NK-92 (cell line): ENCODE data around the gene PANK2.
"Not testable (repeated sequence)": the region's sequence is repeated elsewhere in the genome, so short reads cannot be mapped to it uniquely, and the experiment has no call there.

ENCODE experiments used
- DNase-seq: peaks from one replicate; lab custom pipeline; 2025; ENCODE audit not compliant: unreplicated experiment; lab: John Stamatoyannopoulos, UW

PANK2 gene

DNA sequence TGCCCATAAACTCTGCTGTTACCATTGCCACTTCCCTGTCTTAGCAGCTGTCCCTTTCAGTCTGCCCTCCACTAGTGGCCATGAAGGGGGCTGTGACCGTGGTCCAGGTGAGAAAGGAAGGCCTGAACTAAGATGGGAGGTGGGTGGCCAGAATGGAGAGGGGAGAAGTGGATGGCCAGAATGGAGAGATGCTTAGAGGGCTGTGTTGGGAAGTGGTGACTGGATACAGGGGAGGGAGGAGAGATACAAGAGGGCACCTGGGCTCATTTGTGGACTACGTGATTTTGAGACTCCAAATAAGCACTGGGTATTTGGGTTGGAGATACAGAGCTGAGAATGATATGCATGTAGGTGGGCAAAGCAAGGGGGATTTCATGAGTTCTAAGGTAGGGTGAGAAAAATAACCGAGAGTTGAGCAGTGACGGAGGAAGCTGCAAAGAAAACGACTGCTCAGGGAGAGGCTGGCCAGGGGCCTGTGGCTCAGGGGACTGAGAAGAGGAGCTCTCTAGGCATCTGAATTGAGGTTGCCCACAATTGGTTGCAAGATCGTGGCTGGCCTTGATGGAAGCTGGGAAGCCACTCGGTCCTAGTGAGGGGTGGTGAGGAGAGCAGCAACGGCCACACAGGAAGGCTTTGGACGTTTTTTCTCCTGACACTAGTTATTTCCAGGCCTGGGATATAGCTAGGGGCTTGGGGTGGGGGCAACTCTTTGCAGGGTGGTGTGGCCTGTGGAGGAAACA, 36.9 kb downstream of the PANK2 start:
- DNase-seq, result no peak

DNA sequence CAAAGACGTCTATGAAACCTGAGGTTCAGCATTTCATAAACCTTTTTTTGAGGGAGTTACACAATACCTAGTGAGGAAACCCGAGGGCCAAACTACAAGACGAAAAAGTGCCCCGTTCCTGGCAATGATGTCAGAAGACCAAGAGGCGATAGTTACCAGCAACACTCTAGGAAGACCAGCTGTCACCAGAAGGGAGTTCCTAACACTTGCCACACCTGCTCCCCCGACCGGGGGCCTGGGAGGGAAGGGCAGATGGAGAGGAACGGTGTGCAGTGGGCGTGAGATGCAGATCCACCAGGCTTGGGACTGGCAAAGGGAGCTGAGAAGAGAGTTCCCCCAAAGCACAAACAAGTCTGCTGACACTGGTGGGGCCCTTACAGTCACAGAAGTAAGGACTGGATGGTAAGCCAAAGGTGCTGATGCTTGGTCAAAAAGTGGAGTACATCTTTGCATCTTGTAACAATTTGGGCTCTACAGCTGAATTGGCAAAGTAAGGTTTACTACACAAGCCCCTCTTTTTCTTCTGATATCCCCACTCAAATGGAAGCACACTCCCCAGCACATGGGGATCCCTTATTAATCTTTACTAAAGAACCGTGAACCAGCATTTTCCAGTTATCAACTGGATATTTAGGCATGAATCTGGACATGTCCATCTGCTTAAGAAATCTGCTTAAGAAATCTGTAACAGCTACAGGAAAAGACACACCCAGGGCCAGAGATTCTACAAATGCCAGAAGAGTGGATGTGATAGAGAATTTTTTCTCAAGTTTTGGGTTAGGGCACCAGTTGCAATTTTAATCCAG, 38.5 kb downstream of the PANK2 start:
- DNase-seq, result no peak

GRCh38 chr20:3929713-3930060, 40.5 kb downstream of the PANK2 start:
- no peak for DNase-seq

- no peak for DNase-seq
Measured at GRCh38 chr20:3930265-3931206, 41.3 kb downstream of the PANK2 start.

GRCh38 chr20:3931664-3932063, 42.5 kb downstream of the PANK2 start:
- no peak for DNase-seq

- no peak for DNase-seq
Measured at GRCh38 chr20:3932277-3932676, 43.1 kb downstream of the PANK2 start.

DNA sequence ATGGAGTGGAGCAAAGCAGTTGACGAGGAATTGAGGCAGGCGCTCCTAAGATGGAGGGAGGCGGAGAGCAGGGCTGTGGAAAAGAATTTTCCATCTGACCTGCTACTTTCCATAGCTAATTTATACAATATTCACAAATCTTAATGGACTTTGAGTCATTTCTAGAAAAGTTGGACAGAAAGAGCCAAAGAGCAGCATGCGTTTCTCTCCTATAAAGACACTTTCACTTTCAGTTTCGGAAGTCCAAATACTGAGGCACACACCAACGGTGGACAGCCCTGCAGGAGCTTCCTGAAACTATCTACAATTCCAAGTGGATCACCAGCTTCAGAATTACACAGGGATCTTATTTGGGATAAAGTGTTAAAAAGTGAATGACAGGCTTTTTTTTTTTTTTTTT, 43.5 kb downstream of the PANK2 start:
- DNase-seq, result no peak

- DNase-seq, result no peak
Measured at GRCh38 chr20:3933218-3933617, 44.0 kb downstream of the PANK2 start.

GRCh38 chr20:3934624-3935023, 45.4 kb downstream of the PANK2 start:
- no peak for DNase-seq

DNA sequence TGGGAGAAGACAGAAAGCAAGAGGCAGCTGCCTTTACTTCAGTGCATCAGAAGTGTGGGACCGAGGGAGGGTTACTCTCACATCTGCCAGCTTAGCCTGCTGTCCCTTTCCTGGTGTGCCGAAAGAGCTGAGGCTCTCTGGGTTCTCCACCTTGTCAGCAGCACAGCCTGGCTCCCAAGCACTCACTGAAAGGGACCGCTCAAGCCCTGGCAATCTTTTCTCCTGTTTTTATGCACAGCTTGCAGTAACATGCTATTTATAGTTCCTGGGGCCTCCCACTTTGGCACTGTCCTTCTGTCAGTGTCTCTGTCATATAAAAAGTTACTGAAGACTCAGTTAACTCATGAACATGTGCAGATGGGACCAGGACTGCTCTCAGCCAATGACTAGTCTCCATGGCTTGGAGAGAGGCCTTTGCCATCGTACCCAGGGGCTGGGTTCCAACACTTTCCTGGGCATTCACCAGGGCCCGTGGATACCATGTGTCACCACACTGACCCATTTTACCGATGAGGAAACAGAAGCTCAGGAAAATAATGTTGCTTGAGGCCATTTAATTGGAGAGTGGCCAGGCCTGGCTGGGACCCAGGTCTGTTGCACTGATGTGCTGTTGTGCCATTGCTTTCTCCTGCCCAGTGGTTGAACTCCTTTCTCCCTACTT, 46.2 kb downstream of the PANK2 start:
- DNase-seq, result no peak

DNA sequence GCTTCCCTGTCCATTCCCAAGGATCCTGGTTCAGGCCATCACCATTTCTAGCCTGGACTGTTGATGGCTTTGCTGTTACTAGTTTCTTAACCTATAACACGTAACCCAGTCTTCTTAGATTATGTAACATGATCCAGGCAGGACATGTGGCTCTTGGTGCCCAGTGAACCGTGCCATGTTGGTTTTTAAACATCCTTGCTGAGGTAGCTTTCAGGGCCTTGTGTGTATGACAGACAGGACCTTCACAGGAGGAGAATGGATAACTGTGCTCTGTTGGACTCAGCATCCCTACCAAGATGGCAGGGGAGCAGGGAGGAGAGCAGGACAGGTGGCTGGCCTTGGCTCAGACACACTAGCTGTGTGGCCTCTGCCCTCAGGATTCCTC, 46.8 kb downstream of the PANK2 start:
- no peak for DNase-seq

DNA sequence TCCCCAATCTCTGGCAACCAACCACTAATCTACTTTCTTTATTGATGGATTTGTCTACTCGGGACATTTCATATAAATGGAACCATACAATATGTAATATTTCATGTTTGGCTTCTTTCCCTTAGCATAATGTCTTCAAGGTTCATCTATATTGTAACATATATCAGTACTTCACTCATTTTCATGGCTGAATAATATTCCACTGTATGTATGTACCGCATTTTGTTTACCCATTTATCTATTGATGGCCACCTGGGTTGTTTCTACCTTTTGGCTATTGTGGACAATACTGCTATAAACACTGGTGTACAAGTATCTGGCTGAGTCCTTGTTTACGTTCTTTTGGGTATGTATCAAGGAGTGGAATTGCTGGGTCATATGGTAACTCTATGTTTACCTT, 48.4 kb downstream of the PANK2 start:
- no peak for DNase-seq

DNA sequence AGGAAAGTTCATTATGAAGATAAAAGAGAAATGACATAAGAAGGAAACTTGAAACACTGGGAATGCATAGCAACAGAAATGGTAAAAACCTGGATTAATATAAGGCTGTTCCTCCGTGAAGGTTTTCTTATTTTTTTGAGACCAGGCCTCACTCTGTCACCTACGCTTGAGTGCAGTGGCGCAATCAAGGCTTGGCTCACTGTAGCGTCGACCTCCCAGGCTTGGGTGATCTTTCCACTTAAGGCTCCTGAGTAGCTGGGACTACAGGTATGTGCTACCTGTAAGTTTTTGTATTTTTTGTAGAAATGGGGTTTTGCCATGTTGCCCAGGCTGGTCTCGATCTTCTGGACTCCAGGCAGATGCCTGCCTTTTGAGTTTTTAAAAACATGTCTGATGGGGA, 51.7 kb downstream of the PANK2 start:
- DNase-seq, result no peak

DNA sequence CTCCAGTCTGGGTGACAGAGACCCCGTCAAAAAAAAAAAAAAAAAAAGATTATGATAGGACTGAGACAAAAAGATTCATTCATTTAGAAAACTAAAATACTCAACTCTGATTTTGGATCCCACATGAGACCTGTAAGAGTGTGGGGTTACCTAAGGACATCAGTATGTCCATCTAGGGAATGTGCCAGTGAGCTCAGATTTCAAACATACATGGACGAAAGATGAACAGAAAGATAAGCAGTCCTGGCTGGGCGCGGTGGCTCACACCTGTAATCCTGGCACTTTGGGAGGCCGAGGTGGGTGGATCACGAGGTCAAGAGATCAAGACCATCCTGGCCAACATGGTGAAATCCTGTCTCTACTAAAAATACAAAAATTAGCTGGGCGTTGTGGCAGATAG, 57.5 kb downstream of the PANK2 start:
- DNase-seq, result not testable (repeated sequence)

GRCh38 chr20:3964719-3965118, 75.5 kb downstream of the PANK2 start:
- no peak for DNase-seq

GRCh38 chr20:3966571-3966970, 77.4 kb downstream of the PANK2 start:
- no peak for DNase-seq

DNA sequence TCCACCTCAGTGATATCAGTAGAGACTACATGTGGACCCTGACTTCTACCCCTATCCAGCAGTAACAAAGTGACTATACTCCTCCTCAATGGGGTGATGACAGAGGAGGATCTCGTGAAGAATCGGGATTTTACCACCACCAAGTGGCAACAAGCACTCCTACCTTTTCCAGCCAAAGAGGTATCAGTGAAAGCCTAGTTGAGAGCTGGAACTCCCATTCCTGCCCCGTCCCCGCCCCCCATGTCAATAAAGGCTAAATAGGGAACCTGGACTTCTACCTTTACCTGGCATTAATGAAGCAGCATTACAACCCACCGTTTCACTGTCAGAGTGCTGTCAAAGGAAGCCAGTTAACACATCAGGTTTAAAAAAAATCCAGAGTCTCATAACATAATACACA, 80.8 kb downstream of the PANK2 start:
- no peak for DNase-seq

DNA sequence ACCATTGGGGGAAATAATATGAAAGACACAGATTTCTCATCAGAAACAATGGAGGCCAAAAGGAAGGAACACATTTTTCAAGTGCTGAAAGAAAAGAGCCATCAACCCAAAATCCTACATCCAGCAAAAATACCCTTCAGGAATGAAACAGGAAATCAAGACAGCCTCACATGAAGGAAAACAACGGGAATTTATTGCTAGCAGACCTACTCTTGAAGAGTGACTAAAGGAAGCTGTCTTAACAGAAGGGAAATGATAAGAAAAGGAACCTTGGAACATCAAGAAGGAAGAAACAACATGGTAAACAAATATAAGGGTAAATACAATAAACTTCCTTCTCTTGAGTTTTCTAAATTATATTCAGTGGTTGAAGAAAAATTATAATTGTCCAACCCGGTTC, 82.0 kb downstream of the PANK2 start:
- DNase-seq, result no peak

DNA sequence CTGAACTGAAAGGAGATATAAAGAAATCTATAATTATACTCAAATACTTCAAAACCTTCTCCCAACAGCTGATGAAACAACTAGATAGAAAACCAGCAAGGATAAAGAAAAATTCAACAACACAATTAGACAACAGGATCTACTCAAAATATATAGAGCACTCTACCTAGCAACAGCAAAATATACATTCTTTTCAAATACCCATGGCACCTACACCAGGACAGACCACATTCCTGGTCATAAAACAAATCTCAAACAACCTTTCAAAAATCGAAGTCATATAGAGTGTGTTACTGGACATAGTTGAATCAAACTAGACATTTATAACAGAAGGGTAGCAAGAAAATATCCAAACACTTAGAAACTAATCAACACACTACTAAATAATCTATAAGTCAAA, 83.0 kb downstream of the PANK2 start:
- no peak for DNase-seq

DNA sequence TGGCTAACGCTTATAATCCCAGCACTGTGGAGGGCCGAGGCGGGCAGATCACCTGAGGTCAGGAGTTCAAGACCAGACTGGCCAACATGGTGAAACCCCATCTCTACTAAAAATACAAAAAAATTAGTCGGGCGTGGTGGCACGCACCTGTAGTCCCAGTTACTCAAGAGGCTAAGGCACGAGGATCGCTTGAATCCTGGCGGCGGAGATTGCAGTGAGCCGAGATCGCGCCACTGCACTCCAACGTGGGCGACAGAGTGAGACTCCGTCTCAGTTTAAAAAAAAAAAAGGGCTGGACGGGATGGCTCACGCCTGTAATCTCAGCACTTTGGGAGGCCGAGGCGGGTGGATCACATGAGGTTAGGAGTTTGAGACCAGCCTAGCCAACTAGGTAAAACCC, 83.4 kb downstream of the PANK2 start:
- not testable (repeated sequence) for DNase-seq

GRCh38 chr20:3973705-3974104, 84.5 kb downstream of the PANK2 start:
- DNase-seq, result no peak
